ENCODE data around the gene SLC25A48.
A peak's percentile ranks its signal among the peaks of the same experiment; 100 is the strongest.

SLC25A48 gene

DNA sequence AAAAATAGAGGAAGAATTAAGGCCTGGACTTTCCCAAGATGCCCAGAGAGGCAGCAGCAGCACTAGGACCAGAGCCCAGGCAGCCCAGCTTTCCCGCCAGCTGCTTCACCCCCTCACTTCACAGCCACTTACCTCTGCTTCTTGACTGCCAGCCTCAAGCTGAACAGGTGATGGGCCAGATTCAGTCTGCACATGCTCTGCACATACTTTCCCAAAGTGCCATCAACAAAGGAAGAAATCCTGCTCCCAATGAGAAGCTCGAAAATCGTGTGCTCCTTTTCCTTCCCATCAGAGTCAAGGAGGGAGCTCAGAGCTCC is 4.1 kb upstream of the SLC25A48 start:
- peaks cover 2 to 52% of the 10 kb centered on the region in 2 donors for H3K27me3 ChIP-seq
- intact Hi-C loops (cut with DNase I; ENCODE audit: low total_unique reads): no loop called here
- H3K27ac ChIP-seq: no peak overlapping the region

DNA sequence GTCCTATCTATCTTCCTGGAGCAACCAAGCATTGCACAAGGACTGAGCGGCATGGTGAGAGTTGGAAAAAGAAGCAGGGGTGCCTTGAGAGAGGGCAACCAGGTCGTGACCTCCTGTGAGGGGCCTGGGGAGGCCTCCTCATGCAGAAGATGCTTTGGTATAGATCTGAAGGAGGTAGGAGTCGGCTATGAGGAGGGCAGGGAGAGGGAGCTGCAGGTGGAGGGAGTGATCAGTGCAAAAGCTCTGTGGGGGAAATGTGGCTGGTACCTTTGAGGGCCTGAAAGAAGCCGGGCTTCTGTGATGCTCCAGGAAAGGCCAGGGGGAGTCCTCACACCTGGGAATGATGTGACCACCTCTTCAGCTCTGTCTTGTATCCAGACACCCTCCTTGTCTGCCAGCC is 3.6 kb upstream of the SLC25A48 start:
- Histone ChIP-seq H3K9me3 (no peaks in the 10 kb centered on the region), H3K4me3 (no peak overlapping the region), H3K36me3 (no peaks in the 10 kb centered on the region), H3K4me1 (peaks cover 0 to 15% (median 10%) of the 10 kb centered on the region in 4 donors), H3K27ac (no peak overlapping the region), H3K27me3 (peaks cover 2 to 56% of the 10 kb centered on the region in 2 donors)
- no peak for DNase-seq
- intact Hi-C loops (cut with DNase I; ENCODE audit: low total_unique reads): no loop called here
- TF ChIP-seq, protein P1, sequence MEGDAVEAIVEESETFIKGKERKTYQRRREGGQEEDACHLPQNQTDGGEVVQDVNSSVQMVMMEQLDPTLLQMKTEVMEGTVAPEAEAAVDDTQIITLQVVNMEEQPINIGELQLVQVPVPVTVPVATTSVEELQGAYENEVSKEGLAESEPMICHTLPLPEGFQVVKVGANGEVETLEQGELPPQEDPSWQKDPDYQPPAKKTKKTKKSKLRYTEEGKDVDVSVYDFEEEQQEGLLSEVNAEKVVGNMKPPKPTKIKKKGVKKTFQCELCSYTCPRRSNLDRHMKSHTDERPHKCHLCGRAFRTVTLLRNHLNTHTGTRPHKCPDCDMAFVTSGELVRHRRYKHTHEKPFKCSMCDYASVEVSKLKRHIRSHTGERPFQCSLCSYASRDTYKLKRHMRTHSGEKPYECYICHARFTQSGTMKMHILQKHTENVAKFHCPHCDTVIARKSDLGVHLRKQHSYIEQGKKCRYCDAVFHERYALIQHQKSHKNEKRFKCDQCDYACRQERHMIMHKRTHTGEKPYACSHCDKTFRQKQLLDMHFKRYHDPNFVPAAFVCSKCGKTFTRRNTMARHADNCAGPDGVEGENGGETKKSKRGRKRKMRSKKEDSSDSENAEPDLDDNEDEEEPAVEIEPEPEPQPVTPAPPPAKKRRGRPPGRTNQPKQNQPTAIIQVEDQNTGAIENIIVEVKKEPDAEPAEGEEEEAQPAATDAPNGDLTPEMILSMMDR (IDR thresholded peaks at IDR 0.05): no peak

More for the DNA sequence above, 4.1 kb upstream of the SLC25A48 start:
- Histone ChIP-seq H3K4me1 (peaks cover 0 to 15% (median 10%) of the 10 kb centered on the region in 4 donors), H3K4me3 (no peak overlapping the region), H3K36me3 (no peaks in the 10 kb centered on the region), H3K9me3 (no peaks in the 10 kb centered on the region)
- DNase-seq: no peak
- TF ChIP-seq, protein P1 (IDR thresholded peaks at IDR 0.05): peak in 1 of 2 experiments; percentile 1

DNA sequence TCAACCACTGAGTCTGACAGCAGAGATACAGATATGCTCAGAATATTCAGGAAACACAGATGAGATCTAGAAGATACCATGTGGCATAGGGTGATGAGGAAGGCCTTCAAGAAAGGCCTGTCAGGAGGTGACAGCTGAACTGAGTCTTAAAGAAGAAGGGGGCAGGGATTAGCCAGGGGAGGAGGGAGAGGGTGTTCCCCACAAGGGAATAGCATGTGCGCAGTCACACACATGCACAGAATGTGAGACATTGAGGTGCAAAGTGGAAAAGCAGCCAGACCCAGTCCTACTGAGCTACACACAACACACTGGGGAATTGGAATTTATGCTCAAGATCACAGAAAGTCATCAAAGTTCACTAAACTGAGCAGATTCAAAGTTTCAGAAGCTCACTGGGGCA is 3.0 kb upstream of the SLC25A48 start:
- TF ChIP-seq, protein P1 (IDR thresholded peaks at IDR 0.05): no peak
- Histone ChIP-seq H3K4me1 (peaks cover 0 to 15% (median 10%) of the 10 kb centered on the region in 4 donors), H3K27ac (no peak overlapping the region), H3K9me3 (no peaks in the 10 kb centered on the region), H3K4me3 (no peak overlapping the region), H3K36me3 (no peaks in the 10 kb centered on the region), H3K27me3 (peaks cover 2 to 58% of the 10 kb centered on the region in 2 donors)
- DNase-seq: no peak
- intact Hi-C loops (cut with DNase I; ENCODE audit: low total_unique reads): no loop called here

DNA sequence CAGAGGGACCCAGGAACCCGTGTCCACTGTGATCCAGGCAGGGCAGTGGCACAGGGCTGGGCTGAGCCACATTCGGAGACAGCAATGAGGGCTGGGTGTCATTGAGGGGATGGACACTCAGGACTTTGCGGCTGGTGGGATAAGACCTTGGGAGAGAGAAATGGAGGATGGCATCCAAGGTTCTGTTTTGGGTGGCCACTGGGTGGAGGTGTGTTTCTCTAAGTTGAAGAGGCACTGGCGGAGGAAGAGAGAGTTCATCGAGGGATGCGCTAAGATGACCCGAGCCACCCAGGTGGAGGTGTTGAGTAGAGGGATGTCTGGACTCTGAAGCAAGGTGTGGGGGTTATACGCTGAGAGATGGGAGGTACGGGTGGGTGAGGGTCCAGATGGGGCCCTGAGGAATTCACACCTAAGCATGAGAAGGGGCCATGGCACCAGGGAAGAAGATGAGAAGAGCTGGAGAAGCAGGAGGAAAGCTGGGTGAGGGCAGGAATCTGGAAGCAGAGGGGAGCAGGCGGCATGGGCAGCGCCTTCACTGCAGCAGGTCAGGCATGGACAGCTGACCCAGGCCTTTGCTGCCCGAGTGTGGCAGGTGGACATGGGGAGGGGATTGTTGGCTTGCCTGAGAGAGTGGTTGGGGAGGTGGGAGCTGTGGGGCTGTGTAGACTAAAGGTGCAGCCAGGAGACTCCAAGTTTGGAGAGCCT is 2.5 kb upstream of the SLC25A48 start:
- no peak overlapping the region for H3K27ac ChIP-seq
- intact Hi-C loops (cut with DNase I; ENCODE audit: low total_unique reads): no loop called here
- no peaks in the 10 kb centered on the region for H3K36me3 ChIP-seq
- TF ChIP-seq, protein P1 (IDR thresholded peaks at IDR 0.05): no peak
- peaks cover 0 to 15% (median 10%) of the 10 kb centered on the region in 4 donors for H3K4me1 ChIP-seq
- H3K4me3 ChIP-seq: no peak overlapping the region
- H3K27me3 ChIP-seq: peaks cover 2 to 58% of the 10 kb centered on the region in 2 donors
- H3K9me3 ChIP-seq: no peaks in the 10 kb centered on the region
- no peak for DNase-seq

DNA sequence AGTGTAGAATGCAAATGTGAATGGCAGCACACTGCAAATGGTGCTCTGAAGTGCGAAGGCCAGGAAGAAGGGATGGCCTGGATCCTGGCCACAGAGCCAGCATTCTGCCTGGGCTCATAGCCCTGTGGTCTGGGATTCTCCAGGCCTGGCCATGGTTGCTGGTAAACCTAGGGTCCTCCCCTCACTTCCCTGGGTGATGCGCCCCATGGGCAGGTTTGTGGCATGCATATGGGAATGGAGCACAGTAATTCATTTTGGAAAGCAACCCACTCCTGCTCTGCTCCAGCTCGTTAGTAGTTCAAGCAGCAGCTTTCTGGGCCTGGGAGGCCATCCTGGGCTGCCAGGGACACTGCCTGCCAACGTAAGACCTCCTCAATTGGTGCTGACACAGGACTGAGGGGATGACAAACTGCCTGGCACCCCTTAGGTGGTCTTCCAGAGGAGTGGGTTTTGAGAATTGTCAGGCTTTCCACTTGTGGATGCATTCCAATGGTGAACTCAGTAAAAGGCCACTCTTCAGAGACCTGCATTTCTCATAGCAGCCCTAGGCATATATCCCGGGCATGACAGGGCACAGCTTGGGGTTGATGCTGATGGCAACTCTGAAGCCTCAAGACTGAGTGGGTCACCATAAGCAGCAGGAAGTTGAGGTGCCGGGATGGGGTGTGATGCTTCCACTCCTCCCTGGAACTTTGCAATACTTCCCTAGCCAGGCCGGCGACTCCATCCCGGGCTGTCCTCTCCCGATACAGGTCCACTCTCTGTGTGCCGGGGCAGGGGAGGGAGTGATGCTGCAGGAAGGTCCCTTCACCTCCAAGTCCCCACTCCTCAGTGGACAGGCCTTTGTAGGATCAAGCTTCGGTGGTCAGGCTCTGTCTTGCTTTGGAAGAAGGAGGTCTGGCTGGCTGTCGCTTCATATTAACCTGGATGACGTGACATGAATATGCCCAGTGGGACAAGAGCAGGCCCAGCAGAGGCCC is 1.2 kb upstream of the SLC25A48 start:
- TF ChIP-seq, protein P1 (IDR thresholded peaks at IDR 0.05): no peak
- H3K4me3 ChIP-seq: no peak overlapping the region
- H3K27me3 ChIP-seq: peaks cover 2 to 58% of the 10 kb centered on the region in 2 donors
- no peak overlapping the region for H3K27ac ChIP-seq
- H3K9me3 ChIP-seq: peaks cover 0 to 1% (median 0%) of the 10 kb centered on the region in 3 donors
- intact Hi-C loops (cut with DNase I; ENCODE audit: low total_unique reads): no loop called here
- DNase-seq: no peak
- no peaks in the 10 kb centered on the region for H3K36me3 ChIP-seq
- peaks cover 0 to 15% (median 10%) of the 10 kb centered on the region in 4 donors for H3K4me1 ChIP-seq
